SIG-M5 treated with dmso at 0.1 percent for 504 hours (cell line): ENCODE data around the gene ASCC1.
"Not testable (repeated sequence)": the region's sequence is repeated elsewhere in the genome, so short reads cannot be mapped to it uniquely, and the experiment has no call there.

ENCODE experiments used
- DNase-seq: peaks from one replicate; lab custom pipeline; 2025; ENCODE audit not compliant: unreplicated experiment; lab: John Stamatoyannopoulos, UW

Gene ASCC1

DNA sequence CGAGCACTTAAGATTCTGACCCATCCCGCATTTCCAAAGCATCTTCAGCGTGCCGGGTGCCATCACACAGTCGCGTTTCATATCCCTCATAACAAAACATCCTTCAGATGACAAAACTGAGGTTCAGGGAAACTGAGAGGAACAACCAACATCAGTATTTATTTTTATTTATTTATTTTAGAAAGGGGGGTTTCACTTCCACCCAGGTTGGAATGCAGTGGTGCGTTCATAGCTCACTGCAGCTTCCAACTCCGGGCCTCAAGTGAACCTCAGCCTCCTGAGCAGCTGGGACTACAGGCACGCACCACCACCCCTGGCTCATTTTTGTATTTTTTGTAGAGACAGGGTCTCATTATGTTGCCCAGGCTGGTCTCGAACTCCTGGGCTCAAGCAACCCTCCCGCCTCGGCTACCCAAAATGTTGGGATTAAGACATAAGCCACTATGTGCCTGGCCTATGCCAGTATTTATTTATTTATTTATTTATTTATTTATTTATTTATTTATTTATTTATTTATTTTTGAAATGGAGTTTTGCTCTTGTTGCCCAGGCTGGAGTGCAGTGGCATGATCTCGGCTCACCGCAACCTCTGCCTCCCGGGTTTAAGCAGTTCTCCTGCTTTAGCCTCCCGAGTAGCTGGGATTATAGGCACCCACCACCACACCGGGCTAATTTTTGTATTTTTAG is 33.2 kb upstream of the ASCC1 start:
- not testable (repeated sequence) for DNase-seq

GRCh38 chr10:72248468-72249151 is 32.5 kb upstream of the ASCC1 start:
- DNase-seq, result peak; percentile 56

DNA sequence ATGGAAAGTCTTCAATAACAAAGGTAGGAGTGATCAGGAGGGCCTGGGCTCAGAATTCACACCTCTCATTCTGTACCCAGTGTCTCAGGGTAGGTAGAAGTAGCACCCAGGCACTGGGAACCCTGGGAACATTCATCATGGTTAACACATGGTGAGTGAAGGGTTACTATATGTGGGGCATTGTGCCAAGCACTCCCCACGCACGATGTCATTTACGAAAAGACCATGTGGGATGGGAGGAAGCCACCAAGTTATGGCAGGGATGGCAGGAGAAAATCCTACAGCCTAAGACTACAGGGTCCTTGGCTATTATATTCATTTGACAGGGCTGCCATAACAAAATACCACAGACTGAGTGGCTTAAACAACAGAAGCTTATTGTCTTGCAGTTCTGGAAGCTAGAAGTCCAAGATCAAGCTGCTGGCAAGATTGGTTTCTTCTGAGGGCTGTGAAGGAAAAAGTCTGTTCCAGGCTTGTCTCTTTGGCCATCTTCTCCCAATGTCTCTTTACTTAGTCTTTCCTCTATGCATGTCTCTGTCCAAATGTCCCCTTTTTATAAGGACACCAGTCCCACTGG is 30.0 kb upstream of the ASCC1 start:
- DNase-seq, result no peak

- DNase-seq, result no peak
Observed at GRCh38 chr10:72244573-72245038, 28.5 kb upstream of the ASCC1 start.

- DNase-seq, result no peak
Observed at GRCh38 chr10:72243822-72244437, 27.9 kb upstream of the ASCC1 start.

- DNase-seq, result peak; percentile 16
Observed at GRCh38 chr10:72242675-72243074, 26.6 kb upstream of the ASCC1 start.

GRCh38 chr10:72241691-72242252 is 25.7 kb upstream of the ASCC1 start:
- DNase-seq, result no peak

GRCh38 chr10:72240371-72240770 is 24.3 kb upstream of the ASCC1 start:
- DNase-seq, result no peak

GRCh38 chr10:72239409-72239808 is 23.3 kb upstream of the ASCC1 start:
- no peak for DNase-seq

DNA sequence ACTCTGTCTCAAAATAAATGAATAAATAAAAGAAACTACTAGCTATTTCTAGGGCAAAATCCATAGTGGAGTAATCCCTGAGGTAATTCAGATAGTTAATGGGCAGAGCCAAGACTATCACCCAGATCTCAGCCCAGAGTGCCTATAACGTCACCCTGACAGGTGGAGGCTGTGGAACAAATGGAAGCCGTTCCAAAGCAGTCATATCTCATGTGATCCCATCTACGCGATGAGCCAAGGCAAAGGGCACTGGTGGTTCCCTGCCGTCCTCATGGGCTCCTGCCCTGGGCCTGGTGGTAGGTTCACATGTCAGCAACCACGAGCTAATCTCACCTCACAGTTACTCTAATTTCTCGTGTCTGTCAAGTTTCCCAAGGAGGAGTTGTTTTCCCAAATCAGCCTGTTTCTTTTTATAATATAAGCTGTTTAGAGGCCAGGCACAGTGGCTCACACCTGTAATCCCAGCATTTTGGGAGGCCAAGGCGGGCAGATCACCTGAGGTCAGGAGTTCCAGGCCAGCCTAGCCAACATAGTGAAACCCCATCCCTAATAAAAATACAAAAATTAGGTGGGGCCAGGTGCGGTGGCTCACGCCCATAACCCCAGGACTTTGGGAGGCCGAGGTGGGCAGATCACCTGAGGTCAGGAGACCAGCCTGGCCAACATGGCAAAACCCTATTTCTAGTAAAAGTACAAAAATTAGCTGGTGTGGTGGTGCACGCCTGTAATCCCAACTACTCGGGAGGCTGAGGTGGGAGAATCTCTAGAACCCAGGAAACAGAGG is 22.5 kb upstream of the ASCC1 start:
- no peak for DNase-seq

DNA sequence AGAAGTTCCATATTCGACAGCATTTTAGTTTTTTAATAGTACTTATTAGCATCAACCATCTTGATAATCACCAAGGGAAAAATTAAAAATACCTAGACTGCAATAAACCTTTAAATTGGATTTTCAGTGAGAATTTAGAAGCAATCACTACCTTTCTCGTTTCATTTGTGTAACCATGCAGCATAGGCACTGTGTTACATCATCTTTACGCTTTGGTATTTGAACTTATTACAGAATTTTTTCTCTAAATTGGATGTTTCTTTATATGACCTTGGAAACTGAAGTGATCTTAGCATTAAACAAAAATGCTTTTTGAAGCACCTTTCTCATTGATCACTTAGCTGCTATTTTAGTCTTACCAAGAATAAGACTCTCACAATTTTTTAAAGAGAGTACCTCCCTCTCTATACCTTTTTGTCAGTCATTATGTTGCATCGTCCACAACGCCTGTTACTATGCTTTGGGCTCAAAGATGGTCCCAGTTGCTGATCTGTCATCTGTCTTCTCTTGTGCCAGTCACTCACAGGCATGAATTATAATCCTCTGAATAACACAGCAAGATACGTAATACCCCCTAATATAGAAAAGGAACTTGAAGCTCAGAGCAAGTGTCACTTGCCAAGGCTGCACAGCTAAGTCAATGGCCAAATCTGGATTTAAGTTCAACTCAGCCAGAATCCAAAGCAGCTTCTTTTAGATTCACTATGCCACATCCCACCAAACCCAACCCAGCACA is 19.6 kb upstream of the ASCC1 start:
- no peak for DNase-seq

DNA sequence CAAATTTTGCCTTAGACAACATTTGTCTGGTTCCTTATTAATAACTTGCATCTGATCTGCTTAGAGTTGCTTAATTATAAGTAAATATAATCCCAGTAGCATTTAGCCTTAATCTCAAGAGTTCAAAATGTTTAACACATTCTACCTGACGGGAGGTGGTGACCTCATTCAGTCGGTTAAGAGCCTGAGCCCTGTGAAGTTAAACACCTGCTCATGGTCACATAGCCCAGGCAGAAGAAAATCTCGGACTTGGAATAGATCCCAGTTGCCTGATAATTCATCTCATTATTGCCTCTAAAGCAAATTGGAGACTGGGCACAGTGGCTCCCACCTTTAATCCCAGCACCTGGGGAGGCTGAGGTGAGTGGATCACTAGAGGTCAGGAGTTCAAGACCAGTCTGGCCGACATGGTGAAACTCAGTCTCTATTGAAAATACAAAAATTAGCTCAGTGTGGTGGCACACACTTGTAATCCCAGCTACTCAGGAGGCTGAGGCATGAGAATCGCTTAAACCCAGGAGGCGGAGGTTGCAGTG is 18.6 kb upstream of the ASCC1 start:
- no peak for DNase-seq

DNA sequence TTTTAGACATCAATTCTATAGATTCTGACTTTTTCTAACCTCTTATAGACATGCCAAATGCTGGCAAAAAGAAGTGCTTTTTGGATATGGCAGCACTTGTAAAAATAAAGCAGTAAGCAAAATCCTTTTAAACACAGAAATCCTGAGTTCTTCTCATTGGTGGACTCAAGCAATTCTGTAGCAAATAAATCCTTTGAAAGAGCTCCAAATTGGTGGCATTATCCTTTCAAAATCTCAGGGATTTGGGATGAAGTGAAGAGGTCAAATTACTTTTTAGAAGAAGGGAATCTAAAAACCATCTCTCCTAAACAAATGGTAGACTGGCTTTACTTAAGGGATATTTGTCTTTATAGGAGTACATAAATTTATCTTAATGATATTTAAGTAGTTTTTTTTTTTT is 17.5 kb upstream of the ASCC1 start:
- no peak for DNase-seq

DNA sequence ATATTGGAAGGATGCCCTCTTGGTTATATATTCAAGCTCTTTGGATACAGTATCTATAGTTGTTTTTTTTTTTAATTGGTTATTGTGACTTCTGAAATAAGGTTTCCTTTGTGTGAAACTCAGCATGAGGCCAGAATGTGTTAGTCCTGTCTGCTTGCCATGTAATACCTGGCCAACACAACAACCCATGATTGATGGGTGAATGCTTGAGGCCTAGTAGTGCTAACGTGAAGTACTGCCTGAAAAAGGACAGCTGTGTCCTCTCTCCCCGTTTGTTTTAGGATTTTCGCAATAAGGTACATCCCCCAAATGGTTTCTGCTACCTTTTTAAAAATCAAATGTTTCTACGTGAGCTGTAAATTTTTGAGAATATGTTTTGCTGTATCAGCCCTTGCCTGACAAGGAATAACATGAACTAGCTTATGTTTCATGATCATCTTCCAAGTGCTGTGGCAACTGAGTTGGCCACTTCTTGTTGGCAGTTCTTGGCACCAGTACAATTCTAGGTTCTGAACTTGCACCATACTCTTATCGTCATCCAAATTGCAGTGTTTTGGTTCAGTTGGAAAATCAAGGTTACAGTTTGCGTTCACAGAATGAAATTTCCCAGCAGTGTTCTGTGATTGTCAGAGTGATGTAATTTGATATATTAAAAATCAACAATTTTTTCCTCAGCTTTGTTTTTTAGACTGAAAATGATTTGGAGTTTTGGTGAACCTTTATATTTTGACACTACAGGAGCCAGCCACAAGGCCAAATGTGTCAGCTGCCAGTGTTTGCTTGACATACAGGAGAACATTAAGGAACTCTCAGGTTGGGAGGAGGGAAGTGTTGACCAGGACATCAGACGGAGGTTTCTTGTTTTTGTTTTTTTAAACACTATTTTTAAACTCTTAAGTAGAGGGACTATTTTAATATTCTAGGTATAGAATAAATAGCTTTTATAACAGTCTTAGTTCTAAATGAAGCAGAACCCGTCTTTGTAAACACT is 13.5 kb upstream of the ASCC1 start:
- DNase-seq, result no peak

- no peak for DNase-seq
Observed at GRCh38 chr10:72228318-72228751, 12.3 kb upstream of the ASCC1 start.

DNA sequence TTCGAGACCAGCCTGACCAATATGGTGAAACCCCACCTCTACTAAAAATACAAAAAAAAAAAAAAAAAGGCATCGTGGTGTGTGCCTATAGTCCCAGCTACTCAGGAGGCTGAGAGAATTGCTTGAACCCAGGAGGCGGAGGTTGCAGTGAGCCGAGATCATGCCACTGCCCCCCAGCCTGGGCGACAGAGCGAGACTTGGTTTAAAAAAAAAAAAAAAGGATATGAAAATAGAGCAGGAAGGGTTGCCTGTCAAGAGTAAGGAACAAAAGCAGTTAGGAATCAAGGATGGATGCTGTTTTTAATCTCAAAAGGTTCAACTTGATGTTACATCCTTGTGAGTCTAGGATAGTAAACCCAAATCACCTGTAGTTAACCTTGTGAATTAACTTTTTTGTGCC is 11.8 kb upstream of the ASCC1 start:
- no peak for DNase-seq

DNA sequence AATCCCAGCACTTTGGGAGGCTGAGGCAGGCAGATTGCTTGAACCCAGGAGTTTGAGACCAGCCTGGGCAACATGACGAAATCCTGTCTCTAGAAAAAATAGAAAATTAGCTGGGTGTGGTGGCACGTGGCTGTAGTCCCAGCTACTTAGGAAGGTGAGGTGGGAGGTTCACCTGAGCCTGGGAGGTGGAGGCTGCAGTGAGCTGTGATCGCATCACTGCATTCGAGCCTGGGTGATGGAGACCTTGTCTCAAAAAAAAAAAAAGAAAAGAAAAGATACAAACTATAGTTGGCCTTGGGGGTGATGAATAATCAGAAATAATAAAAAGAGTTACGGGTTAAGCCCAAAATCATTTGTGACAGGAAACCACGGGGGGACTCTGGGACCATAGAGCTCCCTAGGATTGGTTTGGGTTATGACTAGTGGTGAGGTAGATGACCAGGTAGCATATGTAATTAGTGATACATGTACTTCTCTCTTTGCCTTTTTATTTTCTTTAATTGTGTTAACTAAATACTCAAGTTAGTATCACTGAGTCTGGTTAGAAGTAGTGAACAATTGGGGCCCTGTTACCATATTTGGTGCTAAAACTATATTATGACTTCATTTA is 10.4 kb upstream of the ASCC1 start:
- no peak for DNase-seq

GRCh38 chr10:72224191-72224590 is 8.1 kb upstream of the ASCC1 start:
- DNase-seq, result not testable (repeated sequence)
